HepG2 (cell line): ENCODE measurements around the gene KIF26B. TPM values are rescaled to one million over a fixed set of nuclear protein-coding genes. Genes with fewer than 3 reads are reported as not detected.

Experiments used
- ATAC-seq: fragments of 200-7000 bp; cut with Tn5 transposase; 3 replicates; pipeline ENCODE4 v1.9.1; 2020; ENCODE audit warnings: mild to moderate bottlenecking, moderate library complexity
- BruUV-seq: library from RNA; stranded (reverse); fragments of 400-500 nt; replicated peaks from 2 replicates; lab custom pipeline; 2021; lab: Mats Ljungman, UMichigan
- CTCF ChIA-PET: fragments of 300-600 bp; formaldehyde crosslinking; extraction: SDS; loops from one replicate; lab custom pipeline; 2021; ENCODE audit warnings: low total read pairs, inconsistent platforms, low intra/inter-chr PET ratio; lab: Yijun Ruan, JAX
- POLR2A ChIA-PET: fragments of 350-600 bp; sonication (Branson Sonifier 250); formaldehyde crosslinking; loops from one replicate; lab custom pipeline; 2020; ENCODE audit warnings: antibody characterized with exemption, inconsistent platforms; lab: Yijun Ruan, JAX
- DNase-seq: peaks from one replicate; pipeline ENCODE4 v3.0.0-alpha.2; 2015; ENCODE audit warnings: low spot score
- FAIRE-seq: peaks from 3 replicates; lab custom pipeline; 2011; peaks lifted over from hg19 to GRCh38; lab: Jason Lieb, UNC
- H2AFZ ChIP-seq: one replicate; pipeline ENCODE4 v1.6.1; 2011; ENCODE audit warnings: low read length, inconsistent platforms
- H3K27ac ChIP-seq: fragments of 300-600 bp; 3 replicates; pipeline ENCODE4 v1.8.0; 2011; ENCODE audit warnings: mixed run types, mild to moderate bottlenecking, mixed read lengths, low read length, inconsistent platforms; ENCODE audit not compliant: insufficient read depth; ENCODE audit errors: extremely low read length
- H3K27me3 ChIP-seq, 2 experiments: fragments of 200-600 bp in 1 of 2; 2 replicates in 1 of 2; 3 replicates in 1 of 2; pipeline versions ENCODE4 v1.6.0 to v1.8.0; 2011; ENCODE audit warnings: low read length in 2 of 2, mild to moderate bottlenecking in 2 of 2, moderate library complexity in 2 of 2, inconsistent platforms in 1 of 2; ENCODE audit not compliant: insufficient read depth in 2 of 2, control insufficient read depth in 1 of 2
- H3K36me3 ChIP-seq, 2 experiments: fragments of 200-600 bp in 1 of 2; replicated peaks in 1 of 2; 2 replicates in 1 of 2; 3 replicates in 1 of 2; pipeline versions ENCODE4 v1.5.1 to v1.8.0; 2011; ENCODE audit warnings: low read length in 2 of 2, inconsistent platforms in 1 of 2; ENCODE audit not compliant: insufficient read depth in 2 of 2, control insufficient read depth in 1 of 2
- H3K4me1 ChIP-seq: 2 replicates; pipeline ENCODE4 v1.5.1; 2012; ENCODE audit warnings: low read length, inconsistent platforms; ENCODE audit not compliant: insufficient read depth
- H3K4me2 ChIP-seq: 2 replicates; pipeline ENCODE4 v1.6.0; 2011; ENCODE audit warnings: low read depth, low read length, inconsistent platforms
- H3K4me3 ChIP-seq, 3 experiments: fragments of 200-600 bp in 1 of 3; sonication (generic), shearing (Covaris generic) in 1 of 3; replicated peaks in 1 of 3; 2 replicates each; pipeline ENCODE4 v1.5.1; 2011 to 2016; ENCODE audit warnings: low read length in 3 of 3, inconsistent platforms in 2 of 3, low read depth in 2 of 3, mild to moderate bottlenecking in 2 of 3, control low read depth in 1 of 3, mixed read lengths in 1 of 3; ENCODE audit not compliant: insufficient read depth in 1 of 3
- H3K79me2 ChIP-seq: one replicate; pipeline ENCODE4 v1.6.1; 2011; ENCODE audit warnings: low read length, inconsistent platforms; ENCODE audit not compliant: insufficient read depth
- H3K9ac ChIP-seq: 2 replicates; pipeline ENCODE4 v1.6.0; 2011; ENCODE audit warnings: mild to moderate bottlenecking, low read depth, low read length, inconsistent platforms; ENCODE audit not compliant: insufficient read depth
- H3K9me3 ChIP-seq: 2 replicates; pipeline ENCODE4 v1.5.1; 2012; ENCODE audit warnings: mild to moderate bottlenecking, low read length
- H4K20me1 ChIP-seq: 2 replicates; pipeline ENCODE4 v1.6.0; 2011; ENCODE audit warnings: inconsistent platforms, mild to moderate bottlenecking, low read length, moderate library complexity; ENCODE audit not compliant: insufficient read depth
- CCAR2 ChIP-seq: fragments of 200-400 bp; formaldehyde crosslinking; optimal IDR thresholded peaks from 2 replicates; pipeline ENCODE3; 2018; ENCODE audit warnings: low read depth, mild to moderate bottlenecking, low read length, moderate library complexity
- HHEX ChIP-seq: IDR thresholded peaks from 2 replicates; pipeline ENCODE4 v1.6.1; 2016; ENCODE audit warnings: control low read depth
- HNRNPUL1 ChIP-seq: fragments of 200-400 bp; formaldehyde crosslinking; IDR thresholded peaks from 2 replicates; pipeline ENCODE4 v1.6.1; 2017; ENCODE audit warnings: low read depth, mild to moderate bottlenecking, low read length, moderate library complexity
- IKZF4 ChIP-seq: sonication (generic); formaldehyde crosslinking; IDR thresholded peaks from 2 replicates; pipeline ENCODE4 v1.5.1; 2020; ENCODE audit warnings: borderline replicate concordance, mild to moderate bottlenecking, low read depth, missing genetic modification reagents; ENCODE audit errors: not compliant biosample characterization
- JDP2 ChIP-seq: sonication (generic); formaldehyde crosslinking; IDR thresholded peaks from 2 replicates; pipeline ENCODE4 v1.8.1; 2022; ENCODE audit warnings: missing genetic modification reagents, borderline replicate concordance
- MTF1 ChIP-seq: sonication (generic); formaldehyde crosslinking; IDR thresholded peaks from 2 replicates; pipeline ENCODE4 v1.5.0; 2020; ENCODE audit warnings: missing genetic modification reagents
- NCOA5 ChIP-seq: sonication (generic); formaldehyde crosslinking; IDR thresholded peaks from 2 replicates; pipeline ENCODE4 v1.4.0; 2020; ENCODE audit warnings: missing genetic modification reagents
- POLR2G ChIP-seq: fragments of 200-400 bp; formaldehyde crosslinking; IDR thresholded peaks from 2 replicates; pipeline ENCODE4 v1.6.1; 2018; ENCODE audit warnings: mild to moderate bottlenecking, low read depth, low read length, moderate library complexity
- SMARCE1 ChIP-seq: fragments of 450-650 bp; IDR thresholded peaks from 2 replicates; pipeline ENCODE4 v1.6.1; 2017; ENCODE audit warnings: borderline replicate concordance
- TBL1XR1 ChIP-seq: fragments of 150-350 bp; IDR thresholded peaks from 2 replicates; pipeline ENCODE4 v1.6.1; 2014; ENCODE audit warnings: borderline replicate concordance, low read length; ENCODE audit not compliant: partially characterized antibody
- ZBTB20 ChIP-seq: sonication (generic); formaldehyde crosslinking; IDR thresholded peaks from 2 replicates; pipeline ENCODE4 v1.8.1; 2023; ENCODE audit warnings: missing genetic modification reagents, low read depth, mild to moderate bottlenecking, borderline replicate concordance
- ZNF280B ChIP-seq: sonication (generic); formaldehyde crosslinking; IDR thresholded peaks from 2 replicates; pipeline ENCODE4 v1.5.0; 2020; ENCODE audit warnings: missing genetic modification reagents, mild to moderate bottlenecking, borderline replicate concordance
- ZNF687 ChIP-seq: sonication (generic); formaldehyde crosslinking; IDR thresholded peaks from 2 replicates; pipeline ENCODE4 v1.5.1; 2020; ENCODE audit warnings: mild to moderate bottlenecking, missing genetic modification reagents, moderate library complexity
- ZNF790 ChIP-seq: sonication (generic); formaldehyde crosslinking; IDR thresholded peaks from 2 replicates; pipeline ENCODE4 v1.8.0; 2022; ENCODE audit warnings: missing genetic modification reagents, mild to moderate bottlenecking, borderline replicate concordance
- WGBS: methylation state at CpG from one replicate; pipeline ENCODE4 v1.1.6; 2017; ENCODE audit warnings: low lambda C conversion rate; 5-methylcytosine and 5-hydroxymethylcytosine counted together
- in situ Hi-C: cut with HindIII; loops from 2 replicates; pipeline ENCODE4 v1.10.0; 2017; ENCODE audit warnings: low pct_unique_long_range_greater_than_20kb; ENCODE audit not compliant: extremely low pct_ligation_motif_present
- intact Hi-C: fragments of 100-400 bp; cut with micrococcal nuclease; formaldehyde crosslinking; loops from one replicate; pipeline ENCODE4 v1.10.0; 2022; ENCODE audit not compliant: unreplicated experiment
- polyA plus RNA-seq, 8 experiments: library from polyadenylated mRNA; depleted of rRNA in 3 of 8; stranded (reverse) in 7 of 8; unstranded in 1 of 8; fragments of >200 nt; fragmentation: Illumina TruSeq in 4 of 8; extraction: Trizol in 4 of 8; gene quantifications; 2 replicates each; pipeline versions ENCODE4 v1.2.1 to v1.2.3, GENCODE V29; 2011 to 2016; ENCODE audit warnings: low read depth in 4 of 8, missing spikeins in 1 of 8, mixed read lengths in 1 of 8; ENCODE audit not compliant: insufficient read depth in 1 of 8
- total RNA-seq, 5 experiments: library from RNA; depleted of rRNA; stranded (reverse); fragments of >200 nt; fragmentation: Illumina TruSeq; extraction: Trizol; gene quantifications; 2 replicates each; pipeline ENCODE4 v1.2.3, GENCODE V29; 2016; ENCODE audit warnings: low read depth in 1 of 5

Gene KIF26B
- total and polyA plus RNA-seq, 2 of the 13 experiments (the other 11 are each of a cell fraction or from before 2014, with no cell fraction given), result 0.08 to 0.09 TPM

DNA sequence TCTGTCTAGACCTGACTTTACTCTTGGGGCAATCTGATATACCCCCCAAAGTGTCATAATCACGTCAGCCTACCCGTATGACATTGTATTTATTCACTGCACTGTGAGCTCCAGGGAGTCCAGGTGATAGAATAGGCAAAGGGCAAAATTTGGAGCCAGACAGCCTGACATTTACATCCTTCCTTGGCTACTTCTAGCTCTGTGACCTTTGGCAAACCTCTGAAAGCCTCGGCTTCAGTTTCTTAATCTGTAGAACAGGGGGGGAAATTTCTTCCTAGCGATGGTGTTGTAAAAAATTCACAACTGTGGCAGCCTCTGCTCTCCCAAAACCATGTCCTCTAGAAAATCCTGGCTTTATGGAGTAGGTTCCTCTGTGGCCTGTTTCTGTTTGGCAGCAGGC is 240.9 kb downstream of the KIF26B start:
- H3K27ac ChIP-seq, result no peak overlapping the region
- no peak overlapping the region for H3K9ac ChIP-seq
- no TSS peak for BruUV-seq
- ATAC-seq (no peak), FAIRE-seq (no peak), DNase-seq (no peak)
- POLR2A ChIA-PET, result no interaction called here
- in situ Hi-C loops (no loop called here), intact Hi-C loops (loop anchor here (5.0 kb wide), 1 partner anchor 238 kb away; no protein-coding TSS in a partner anchor)
- no peak overlapping the region for H3K4me2 ChIP-seq
- CTCF ChIA-PET, result no interaction called here
- no peaks in the 10 kb centered on the region for H3K27me3 ChIP-seq
- WGBS, result 52% methylated on average over 4 of the region's 4 CpGs
- no peaks in the 10 kb centered on the region for H4K20me1 ChIP-seq
- no peaks in the 10 kb centered on the region for H3K9me3 ChIP-seq
- H3K36me3 ChIP-seq, result no peaks in the 10 kb centered on the region
- no peaks in the 10 kb centered on the region for H3K79me2 ChIP-seq
- H2AFZ ChIP-seq, result no peak overlapping the region
- H3K4me3 ChIP-seq, result no peak overlapping the region
- TF ChIP-seq SMARCE1, result no peak
- H3K4me1 ChIP-seq, result peaks cover 31% of the 10 kb centered on the region

GRCh38 chr1:245396615-245397014 is 241.8 kb downstream of the KIF26B start:
- 69% methylated on average over 2 of the region's 2 CpGs for WGBS
- intact Hi-C loops, result loop anchor here (5.0 kb wide), 1 partner anchor 239 kb away; no protein-coding TSS in a partner anchor
- TF ChIP-seq ZNF790 (CRISPR knock-in tag), result no peak
- TF ChIP-seq ZNF687, result no peak
- TF ChIP-seq ZNF280B (CRISPR knock-in tag), result no peak
- TF ChIP-seq TBL1XR1, result no peak
- no peak for TF ChIP-seq HNRNPUL1
- no peak for TF ChIP-seq POLR2G
- no peak for TF ChIP-seq HHEX (CRISPR knock-in tag)
- TF ChIP-seq NCOA5 (CRISPR knock-in tag), result no peak
- TF ChIP-seq IKZF4 (CRISPR knock-in tag), result no peak
- no peak for TF ChIP-seq CCAR2
- TF ChIP-seq JDP2, result no peak
- no peak for TF ChIP-seq ZBTB20 (CRISPR knock-in tag)
- no peak for TF ChIP-seq MTF1 (CRISPR knock-in tag)

More at GRCh38 chr1:245396615-245397014, 241.8 kb downstream of the KIF26B start:
- in situ Hi-C loops, result no loop called here
- no peaks in the 10 kb centered on the region for H3K9me3 ChIP-seq
- ChIA-PET POLR2A (no interaction called here), CTCF (no interaction called here)
- H3K9ac ChIP-seq, result no peak overlapping the region
- FAIRE-seq, result no peak
- H3K4me2 ChIP-seq, result no peak overlapping the region
- no peak overlapping the region for H3K27ac ChIP-seq
- H4K20me1 ChIP-seq, result no peaks in the 10 kb centered on the region
- ATAC-seq, result no peak
- H3K27me3 ChIP-seq, result no peaks in the 10 kb centered on the region
- no peak overlapping the region for H2AFZ ChIP-seq
- no peaks in the 10 kb centered on the region for H3K36me3 ChIP-seq
- no peak overlapping the region for H3K4me3 ChIP-seq
- no TSS peak for BruUV-seq
- no peaks in the 10 kb centered on the region for H3K79me2 ChIP-seq
- no peak for DNase-seq
- peaks cover 33% of the 10 kb centered on the region for H3K4me1 ChIP-seq
